Stimulated activated CD8-positive, alpha-beta memory T cell treated with anti-CD3 and anti-CD28 coated beads, Interleukin-7, amount 100 ng/mL, for 4 hours (primary cell): ENCODE data around the gene STK33.

Experiments
- DNase-seq, 2 donors: peaks; one replicate each; pipeline ENCODE4 v3.0.0-alpha.2; 2020; ENCODE audit warnings: low read depth in 2 of 2

STK33 gene

GRCh38 chr11:8593935-8594909 lies at the start of gene STK33:
Gene STK33, minus strand, starts transcription at chr11:8594228. Its CDS starts 119,323 bp downstream, at chr11:8474905.
- DNase-seq: no peak

GRCh38 chr11:8642196-8642841 lies 48.3 kb upstream of the STK33 start:
- DNase-seq: no peak

- no peak for DNase-seq
Observed at GRCh38 chr11:8641332-8641731, 47.3 kb upstream of the STK33 start.

- DNase-seq: no peak
Observed at GRCh38 chr11:8640267-8640906, 46.4 kb upstream of the STK33 start.

- no peak for DNase-seq
Observed at GRCh38 chr11:8639655-8640054, 45.6 kb upstream of the STK33 start.

- DNase-seq: no peak
Observed at GRCh38 chr11:8638300-8638699, 44.3 kb upstream of the STK33 start.

GRCh38 chr11:8636127-8636526 lies 42.1 kb upstream of the STK33 start:
- no peak for DNase-seq

- DNase-seq: no peak
Observed at GRCh38 chr11:8634498-8634897, 40.5 kb upstream of the STK33 start.

GRCh38 chr11:8631395-8632118 lies 37.5 kb upstream of the STK33 start:
- DNase-seq: no peak

- DNase-seq: no peak
Observed at GRCh38 chr11:8624698-8625097, 30.7 kb upstream of the STK33 start.

GRCh38 chr11:8621147-8621546 lies 27.1 kb upstream of the STK33 start:
- no peak for DNase-seq

GRCh38 chr11:8617063-8617462 lies 23.0 kb upstream of the STK33 start:
- no peak for DNase-seq

GRCh38 chr11:8615291-8616032 lies 21.4 kb upstream of the STK33 start:
- no peak for DNase-seq

GRCh38 chr11:8614497-8614896 lies 20.5 kb upstream of the STK33 start:
- no peak for DNase-seq

- DNase-seq: no peak
Observed at GRCh38 chr11:8613036-8613435, 19.0 kb upstream of the STK33 start.

- DNase-seq: no peak
Observed at GRCh38 chr11:8612522-8612921, 18.5 kb upstream of the STK33 start.

GRCh38 chr11:8610532-8611116 lies 16.6 kb upstream of the STK33 start:
- DNase-seq: peak in 1 of 2 donors; percentile 5

- no peak for DNase-seq
Observed at GRCh38 chr11:8608652-8609051, 14.6 kb upstream of the STK33 start.

GRCh38 chr11:8605971-8606563 lies 12.0 kb upstream of the STK33 start:
- DNase-seq: no peak

GRCh38 chr11:8604078-8604723 lies 10.2 kb upstream of the STK33 start:
- no peak for DNase-seq
